Prostate gland (tissue), 2 donors: ENCODE data around the gene INCA1. TPM values are rescaled to one million over a fixed set of nuclear protein-coding genes. Genes with fewer than 3 reads are reported as not detected.

Experiments
- DNase-seq: peaks from one replicate; pipeline ENCODE4 v3.0.0-alpha.2; 2019; ENCODE audit warnings: low spot score
- H3K27ac ChIP-seq, 2 donors: fragments of 200-600 bp; sonication (generic); 2 replicates each; pipeline ENCODE4 v1.5.1; 2017 to 2019
- H3K27me3 ChIP-seq: fragments of 200-600 bp; sonication (generic); replicated peaks from 2 replicates; pipeline ENCODE4 v1.5.1; 2019; ENCODE audit not compliant: insufficient read depth
- H3K36me3 ChIP-seq, 2 donors: fragments of 200-600 bp; sonication (generic); 1 replicate in 1 of 2; 2 replicates in 1 of 2; pipeline versions ENCODE4 v1.5.1 to v1.8.1; 2017 to 2019
- H3K4me1 ChIP-seq: fragments of 200-600 bp; sonication (generic); replicated peaks from 2 replicates; pipeline ENCODE4 v1.5.1; 2019
- H3K4me3 ChIP-seq, 2 donors: fragments of 200-600 bp; sonication (generic); 2 replicates each; pipeline ENCODE4 v1.5.1; 2017 to 2019
- H3K9me3 ChIP-seq: fragments of 200-600 bp; sonication (generic); 2 replicates; pipeline ENCODE4 v1.5.1; 2017
- CTCF ChIP-seq, 4 experiments: fragments of 200-600 bp in 2 of 4; fragments of 450-650 bp in 2 of 4; sonication (generic) in 2 of 4; IDR thresholded peaks; 1 replicate in 3 of 4; 2 replicates in 1 of 4; pipeline ENCODE4 v1.5.1; 2016 to 2019; ENCODE audit warnings: antibody characterized with exemption in 4 of 4, mild to moderate bottlenecking in 2 of 4, moderate library complexity in 2 of 4
- POLR2A ChIP-seq: fragments of 450-650 bp; IDR thresholded peaks from one replicate; pipeline ENCODE4 v1.6.1; 2016; ENCODE audit warnings: antibody characterized with exemption, mild to moderate bottlenecking
- POLR2AphosphoS5 ChIP-seq: sonication (generic); formaldehyde crosslinking; IDR thresholded peaks from one replicate; pipeline ENCODE4 v1.6.1; 2017; ENCODE audit warnings: antibody characterized with exemption
- WGBS: methylation state at CpG from one replicate; pipeline ENCODE4 v1.1.5; 2018; 5-methylcytosine and 5-hydroxymethylcytosine counted together
- intact Hi-C: fragments of 100-400 bp; cut with DNase I; formaldehyde crosslinking; loops from one replicate; pipeline ENCODE4 v1.14.2; 2022
- total RNA-seq, 2 donors: library from RNA; depleted of rRNA; stranded (reverse); fragments of >200 nt; gene quantifications; one replicate each; pipeline ENCODE4 v1.1.0, GENCODE V29; 2016

The INCA1 gene
- total RNA-seq, 2 donors from 2014 or later: 2.5 to 8.4 TPM

- H3K9me3 ChIP-seq: no peaks in the 10 kb centered on the region
These were observed 28.2 kb downstream of the INCA1 start for GRCh38 chr17:4969047-4969550.

DNA sequence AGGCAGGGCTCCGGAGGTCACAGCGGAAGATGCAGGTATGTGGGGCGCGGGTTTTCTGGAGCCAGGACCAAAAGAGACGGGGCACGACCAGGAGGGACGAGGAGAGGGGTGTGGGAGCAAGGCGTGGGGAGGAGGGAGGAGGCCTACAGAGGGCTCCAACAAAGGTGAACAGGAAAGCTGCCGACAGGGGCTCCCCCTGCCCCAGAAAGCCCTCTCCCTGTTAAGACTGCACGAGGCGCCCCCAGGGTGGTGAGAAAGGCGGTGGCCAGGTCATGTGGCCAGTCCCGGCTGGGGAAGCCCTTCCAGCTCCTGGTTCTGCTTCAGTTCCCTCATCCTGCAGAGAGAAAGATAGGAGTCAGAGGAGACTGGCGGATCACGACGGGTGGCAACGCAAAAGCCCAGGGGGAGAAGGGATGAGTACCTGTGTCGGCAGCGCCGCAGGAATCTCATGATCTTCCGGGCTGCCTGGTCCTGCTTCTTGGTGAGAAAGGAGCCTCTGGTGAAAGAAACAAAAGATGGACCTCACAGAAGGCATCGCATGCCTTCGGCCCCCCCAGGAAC is 28.8 kb downstream of the INCA1 start:
- WGBS: 25% methylated on average over 23 of the region's 23 CpGs
- no peak for TF ChIP-seq CTCF (IDR thresholded peaks at IDR 0.05)
- no peak for TF ChIP-seq POLR2A
- TF ChIP-seq POLR2AphosphoS5: no peak
- H3K36me3 ChIP-seq: peaks cover 4 to 8% of the 10 kb centered on the region in 2 donors
- peak overlapping the region; percentile 48 to 63 for H3K4me3 ChIP-seq
- intact Hi-C loops: no loop called here
- no peaks in the 10 kb centered on the region for H3K27me3 ChIP-seq
- no peaks in the 10 kb centered on the region for H3K9me3 ChIP-seq
- DNase-seq: no peak
- peak overlapping the region; percentile 94 to 96 for H3K27ac ChIP-seq
- peaks cover 12% of the 10 kb centered on the region for H3K4me1 ChIP-seq

More at GRCh38 chr17:4969047-4969550, 28.2 kb downstream of the INCA1 start:
- intact Hi-C loops: no loop called here
- no peaks in the 10 kb centered on the region for H3K27me3 ChIP-seq
- H3K4me1 ChIP-seq: peaks cover 12% of the 10 kb centered on the region
- 64% methylated on average over 15 of the region's 15 CpGs for WGBS
- peaks cover 4 to 8% of the 10 kb centered on the region in 2 donors for H3K36me3 ChIP-seq
- peak overlapping the region in 1 of 2 donors; percentile 63 for H3K4me3 ChIP-seq
- H3K27ac ChIP-seq: peak overlapping the region; percentile 94 to 96
- DNase-seq: no peak
- TF ChIP-seq CTCF (IDR thresholded peaks at IDR 0.05): no peak
- no peak for TF ChIP-seq POLR2AphosphoS5
- TF ChIP-seq POLR2A: no peak

DNA sequence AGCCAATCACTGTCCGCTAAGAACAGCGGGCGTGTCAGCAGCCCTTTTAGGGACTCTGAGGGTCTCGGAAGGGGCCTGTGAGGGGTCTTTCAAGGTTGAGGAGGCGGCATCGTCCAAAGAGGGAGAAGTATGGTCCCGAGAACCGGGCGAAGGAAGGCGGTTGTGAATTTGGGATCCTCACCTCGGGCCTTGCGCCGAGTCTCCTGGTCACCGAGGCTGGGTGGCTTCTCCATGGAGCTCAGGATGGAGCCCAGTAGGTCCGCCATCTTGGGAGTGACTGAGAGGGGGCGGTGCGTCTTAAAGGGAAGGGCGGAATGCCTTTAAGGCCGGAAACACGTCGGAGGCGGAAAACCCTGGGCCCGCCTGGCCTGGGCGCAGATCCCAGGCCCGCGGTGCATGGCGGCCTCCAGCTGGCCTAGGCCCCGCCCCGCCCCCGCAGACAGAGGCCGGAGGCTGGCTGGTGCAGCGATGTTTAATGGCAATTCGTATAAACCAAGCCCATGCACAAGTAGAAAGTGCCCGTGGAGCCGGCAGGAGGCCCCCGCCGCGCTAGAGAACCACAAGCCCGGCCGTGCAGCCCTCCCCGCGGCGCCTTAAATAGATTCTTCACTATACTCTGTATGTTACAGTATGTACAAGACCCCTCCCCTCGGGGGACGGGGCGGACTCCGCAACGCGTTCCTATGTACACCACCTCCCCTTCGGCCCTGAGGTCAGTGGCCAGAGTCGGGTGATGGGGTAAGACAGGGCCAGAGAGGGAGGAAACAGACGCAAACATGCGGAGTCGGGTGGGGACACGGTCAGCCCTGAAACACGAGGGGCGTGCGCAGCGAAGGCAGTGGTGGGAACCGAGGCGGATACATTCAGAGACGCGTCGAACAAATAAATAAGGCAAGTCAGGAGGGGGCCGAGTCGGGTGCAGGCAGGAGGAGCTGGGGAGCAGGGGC is 29.5 kb downstream of the INCA1 start, which contains the start of gene SPAG7:
TSS of gene SPAG7 (minus strand) at position 279 of the 947 bp plus-strand sequence. CDS start at position 266, 13 bp downstream.
- H3K4me1 ChIP-seq: peaks cover 12% of the 10 kb centered on the region
- DNase-seq: peak; percentile 93
- peaks cover 2 to 8% of the 10 kb centered on the region in 2 donors for H3K36me3 ChIP-seq
- TF ChIP-seq CTCF (IDR thresholded peaks at IDR 0.05) (peak in 2 of 4 experiments; percentile 3 to 24), POLR2A (peak; percentile 72), POLR2AphosphoS5 (peak; percentile 91)
- H3K27me3 ChIP-seq: no peaks in the 10 kb centered on the region
- no peaks in the 10 kb centered on the region for H3K9me3 ChIP-seq
- peak within 1 kb of the TSS; percentile 94 to 96 for H3K27ac ChIP-seq
- peak within 1 kb of the TSS; percentile 48 to 63 for H3K4me3 ChIP-seq
- intact Hi-C loops: loop anchor here (2.0 kb wide), 2 partner anchors 19 to 29 kb away; partner anchors contain the start of genes INCA1, KIF1C and PFN1
- WGBS: under 1% methylated on average over 66 of the region's 66 CpGs

GRCh38 chr17:4966844-4967538 is 30.3 kb downstream of the INCA1 start:
- H3K27me3 ChIP-seq: no peaks in the 10 kb centered on the region
- intact Hi-C loops: loop anchor here (2.0 kb wide), 2 partner anchors 18 to 30 kb away; partner anchors contain the start of genes INCA1, KIF1C and PFN1

More at GRCh38 chr17:4966844-4967538, 30.3 kb downstream of the INCA1 start:
- TF ChIP-seq POLR2A (peak; percentile 42), CTCF (IDR thresholded peaks at IDR 0.05) (peak in 1 of 4 experiments; percentile 14), POLR2AphosphoS5 (peak; percentile 86)
- under 1% methylated on average over 40 of the region's 42 CpGs for WGBS
- peak overlapping the region; percentile 48 to 63 for H3K4me3 ChIP-seq
- DNase-seq: peak; percentile 100
- H3K9me3 ChIP-seq: no peaks in the 10 kb centered on the region
- H3K4me1 ChIP-seq: peaks cover 12% of the 10 kb centered on the region
- H3K27ac ChIP-seq: peak overlapping the region; percentile 94 to 96
- peaks cover 0 to 8% of the 10 kb centered on the region in 2 donors for H3K36me3 ChIP-seq
